Fibroblast of pulmonary artery (primary cell): Measurements from ENCODE around the gene CADPS.
A peak's percentile ranks its signal among the peaks of the same experiment; 100 is the strongest.

Experiments
- DNase-seq: peaks from one replicate; pipeline ENCODE4 v3.0.0-alpha.2; 2010; ENCODE audit warnings: low read depth
- H3K4me3 ChIP-seq: replicated peaks from 2 replicates; pipeline ENCODE4 v1.5.1; 2011; ENCODE audit warnings: low read depth, mild to moderate bottlenecking, control low read depth, low read length, moderate library complexity
- CTCF ChIP-seq: IDR thresholded peaks from 2 replicates; pipeline ENCODE4 v1.5.1; 2011; ENCODE audit warnings: mild to moderate bottlenecking, control low read depth, low read length, inconsistent platforms; ENCODE audit errors: missing control alignments

Gene CADPS

GRCh38 chr3:62735510-62735909 lies 139.7 kb downstream of the CADPS start:
- no peak overlapping the region for H3K4me3 ChIP-seq
- TF ChIP-seq CTCF: no peak
- DNase-seq: no peak

GRCh38 chr3:62732183-62732904 lies 142.9 kb downstream of the CADPS start:
- TF ChIP-seq CTCF: no peak
- H3K4me3 ChIP-seq: no peak overlapping the region
- DNase-seq: no peak

GRCh38 chr3:62727981-62728380 lies 147.2 kb downstream of the CADPS start:
- DNase-seq: no peak
- no peak for TF ChIP-seq CTCF
- no peak overlapping the region for H3K4me3 ChIP-seq

- no peak for TF ChIP-seq CTCF
- H3K4me3 ChIP-seq: no peak overlapping the region
- peak; percentile 14 for DNase-seq
These were observed 147.7 kb downstream of the CADPS start for GRCh38 chr3:62727536-62727935.

- H3K4me3 ChIP-seq: no peak overlapping the region
- TF ChIP-seq CTCF: no peak
- DNase-seq: no peak
These were observed 150.7 kb downstream of the CADPS start for GRCh38 chr3:62724503-62724902.

GRCh38 chr3:62723914-62724217 lies 151.3 kb downstream of the CADPS start:
- H3K4me3 ChIP-seq: no peak overlapping the region
- no peak for TF ChIP-seq CTCF
- DNase-seq: no peak
